GM19239 (cell line): ENCODE measurements around the gene NEFH.

Experiments
- DNase-seq: peaks from one replicate; pipeline ENCODE4 v3.0.0; 2011; ENCODE audit warnings: low spot score; ENCODE audit not compliant: insufficient read length
- FAIRE-seq: peaks from 2 replicates; lab custom pipeline; 2011; peaks lifted over from hg19 to GRCh38; lab: Jason Lieb, UNC

NEFH gene

GRCh38 chr22:29536411-29536810 lies 56.4 kb downstream of the NEFH start:
- DNase-seq, result no peak
- FAIRE-seq, result no peak

- no peak for FAIRE-seq
- no peak for DNase-seq
Observed at GRCh38 chr22:29539105-29539504, 59.1 kb downstream of the NEFH start.
